ENCODE results near the gene TMEM87A.
"Not testable (repeated sequence)": the region's sequence is repeated elsewhere in the genome, so short reads cannot be mapped to it uniquely, and the experiment has no call there.

DNA sequence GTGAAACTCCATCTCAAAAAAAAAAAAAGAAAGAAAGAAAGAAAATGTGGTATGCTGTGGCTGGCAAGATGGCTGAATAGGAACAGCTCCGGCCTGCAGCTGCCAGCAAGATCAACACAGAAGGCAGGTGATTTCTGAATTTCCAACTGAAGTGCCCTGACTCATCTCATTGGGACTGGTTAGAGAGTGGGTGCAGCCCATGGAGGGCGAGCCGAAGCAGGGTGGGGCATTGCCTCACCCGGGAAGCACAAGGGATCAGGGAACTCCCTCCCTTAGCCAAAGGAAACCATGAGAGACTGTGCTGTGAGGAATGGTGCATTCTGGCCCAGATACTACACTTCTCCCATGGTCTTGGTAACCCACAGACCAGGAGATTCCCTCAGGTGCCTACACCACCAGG, 27.8 kb upstream of the TMEM87A start:
- not testable (repeated sequence) for TF ChIP-seq CTCF, POLR2A (IDR thresholded peaks at IDR 0.05)

Measured in body of pancreas (tissue), 4 donors.